ENCODE results near the gene PTPRD.

Gene PTPRD

DNA sequence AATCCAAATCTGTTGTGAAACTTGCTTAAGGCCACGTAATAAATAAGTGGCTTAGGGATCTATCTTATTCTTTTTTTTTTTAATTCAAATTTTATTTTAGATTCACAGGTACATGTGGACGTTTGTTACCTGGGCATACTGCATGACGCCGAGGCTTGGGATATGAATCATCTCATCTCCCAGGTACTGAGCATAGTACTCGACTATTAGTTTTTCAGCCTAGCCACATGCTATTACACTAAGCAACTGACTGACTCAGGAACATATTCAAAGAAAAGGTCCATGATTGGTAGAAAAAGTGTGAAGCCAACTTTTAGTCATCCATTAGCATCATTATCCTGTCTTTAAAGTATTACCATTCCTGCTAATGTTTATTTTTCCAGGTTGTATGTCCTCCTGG is 1709.7 kb downstream of the PTPRD start:
- no peak for DNase-seq (ENCODE audit: low read depth)

- no peak for DNase-seq (ENCODE audit: low read depth)
Observed at GRCh38 chr9:8901146-8901545, 1711.7 kb downstream of the PTPRD start.

DNA sequence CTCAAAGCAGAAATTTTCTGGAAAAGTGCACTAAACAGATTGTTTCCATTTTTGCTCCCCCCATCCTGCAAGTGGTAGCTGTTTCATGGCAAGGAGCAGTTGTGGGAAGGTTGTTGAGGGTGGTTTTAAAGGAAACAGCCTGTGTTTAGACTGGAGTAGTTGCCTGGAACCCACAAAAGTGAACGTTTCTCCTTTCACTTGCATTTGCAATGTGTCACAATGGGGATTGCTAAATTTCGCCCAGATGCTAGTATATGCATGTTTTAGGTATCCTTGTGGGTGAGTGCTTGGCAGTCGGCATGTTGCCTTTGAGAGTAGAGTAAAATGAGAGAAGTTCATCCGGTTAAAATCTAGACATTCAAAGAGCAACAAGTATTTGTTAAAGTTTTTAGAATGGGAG is 1713.3 kb downstream of the PTPRD start:
- no peak for DNase-seq (ENCODE audit: low read depth)

GRCh38 chr9:8895861-8896224 is 1717.0 kb downstream of the PTPRD start:
- DNase-seq (ENCODE audit: low read depth): peak; percentile 13

DNA sequence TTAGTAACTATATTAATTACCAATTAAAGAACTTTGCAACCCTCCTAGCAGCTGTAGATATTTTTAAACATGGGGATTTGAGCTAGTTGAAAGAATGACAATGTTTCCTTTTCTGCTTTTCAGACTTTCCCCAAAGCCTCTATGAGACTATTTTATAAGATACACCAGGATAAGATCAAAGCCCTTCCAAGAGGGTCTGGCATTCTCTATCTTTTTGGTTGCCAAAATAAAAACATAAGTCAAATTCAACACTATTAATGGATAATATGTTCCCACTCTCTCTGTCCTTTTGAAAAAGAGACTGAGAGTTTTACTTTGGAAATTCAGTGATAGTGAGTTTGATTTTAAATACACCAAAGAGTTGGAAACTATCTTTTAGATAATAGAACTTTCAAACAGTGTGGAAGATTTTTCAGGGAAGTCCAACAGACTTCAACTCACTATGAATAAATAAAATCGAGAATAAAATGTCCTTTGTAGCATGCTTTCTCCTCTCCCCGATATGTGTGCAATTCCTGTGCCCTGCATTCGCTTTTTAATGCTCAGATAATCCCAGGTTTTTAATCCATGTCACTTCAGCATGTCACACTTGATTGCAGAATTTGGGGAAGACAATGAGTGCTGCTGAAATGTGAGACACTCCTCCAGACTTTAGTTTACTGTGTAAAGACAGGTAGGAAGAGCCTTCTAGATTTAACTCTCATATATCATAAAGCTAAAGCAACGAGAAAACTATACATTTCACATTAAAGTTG is 1717.5 kb downstream of the PTPRD start:
- no peak for DNase-seq (ENCODE audit: low read depth)

GRCh38 chr9:8890695-8891094 is 1722.1 kb downstream of the PTPRD start:
- no peak for DNase-seq (ENCODE audit: low read depth)

DNA sequence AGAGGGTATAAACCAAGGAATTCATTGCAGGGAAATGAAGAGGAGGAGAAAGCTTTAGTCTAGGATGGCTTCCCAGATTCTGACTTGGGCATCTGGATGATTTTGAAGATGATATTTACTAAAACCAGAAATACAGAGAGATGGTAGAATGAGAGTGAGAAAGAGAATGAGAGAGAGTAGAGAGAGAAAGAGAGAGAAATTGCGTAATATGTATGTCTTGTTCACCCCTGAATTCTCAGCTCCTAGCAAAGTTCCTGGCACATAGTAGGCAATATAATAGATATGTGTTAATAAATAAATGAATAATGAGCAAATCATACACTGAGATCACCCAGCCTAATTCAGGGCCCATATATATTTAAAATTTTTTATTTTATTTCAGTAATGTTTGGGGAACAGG is 1723.7 kb downstream of the PTPRD start:
- no peak for DNase-seq (ENCODE audit: low read depth)

DNA sequence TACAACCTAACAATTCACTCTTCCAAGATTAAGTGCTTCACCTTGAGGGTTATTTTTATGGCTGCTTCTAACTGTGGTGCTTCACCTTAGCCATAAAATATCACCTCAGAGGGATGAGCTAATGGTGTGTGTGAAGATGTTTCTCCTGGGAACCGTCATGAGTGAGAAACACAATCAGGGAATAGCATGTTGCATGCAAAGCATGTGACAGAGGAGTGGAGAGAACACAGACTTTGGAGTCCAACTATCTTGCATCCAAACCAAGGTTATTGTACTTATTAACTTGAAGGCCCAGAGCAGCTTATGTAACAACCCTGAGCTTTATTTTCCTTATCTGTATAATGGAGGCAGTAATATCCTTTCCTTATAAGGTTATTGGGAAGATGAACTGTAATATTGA is 1724.2 kb downstream of the PTPRD start:
- DNase-seq (ENCODE audit: low read depth): no peak

DNA sequence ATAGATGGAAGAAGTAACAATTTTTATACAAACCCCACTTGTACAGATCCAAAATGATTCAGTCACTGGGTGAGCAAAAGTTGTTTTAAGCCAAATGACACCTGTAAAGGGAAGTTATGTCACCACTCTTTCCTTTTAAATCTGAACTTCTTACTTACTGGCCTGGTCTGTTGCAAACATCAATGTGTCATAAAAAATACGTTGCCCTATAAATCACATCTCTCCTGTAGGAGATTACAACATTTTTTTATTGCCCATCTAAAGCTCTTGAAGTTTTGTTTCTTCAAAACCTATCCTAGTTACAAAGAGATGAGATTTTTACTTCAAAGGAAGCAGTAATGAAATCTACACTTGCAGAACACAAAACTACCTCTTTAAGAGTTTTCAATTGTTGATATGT is 1725.4 kb downstream of the PTPRD start:
- no peak for DNase-seq (ENCODE audit: low read depth)

- no peak for DNase-seq (ENCODE audit: low read depth)
Observed at GRCh38 chr9:8883321-8883720, 1729.5 kb downstream of the PTPRD start.

GRCh38 chr9:8880060-8880459 is 1732.7 kb downstream of the PTPRD start:
- DNase-seq (ENCODE audit: low read depth): no peak

DNA sequence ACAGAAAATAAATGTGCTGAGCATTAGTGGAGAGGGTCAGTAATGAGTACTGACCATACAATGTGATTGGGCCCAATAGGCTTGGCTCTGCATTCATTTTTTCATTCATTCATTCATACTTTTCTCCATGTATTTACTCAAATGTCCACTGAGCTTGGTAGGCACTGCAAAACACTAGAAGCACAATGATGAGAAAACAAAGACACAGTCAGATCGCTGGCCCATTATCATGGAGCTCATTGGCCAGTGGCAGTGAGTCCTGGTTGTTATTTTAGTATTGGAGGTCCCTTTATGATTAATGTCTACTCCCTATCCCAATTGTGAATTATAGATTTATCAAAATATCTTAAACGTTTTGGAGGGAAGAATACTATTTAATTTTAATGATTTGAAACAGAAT is 1733.5 kb downstream of the PTPRD start:
- no peak for DNase-seq (ENCODE audit: low read depth)

- DNase-seq (ENCODE audit: low read depth): no peak
Observed at GRCh38 chr9:8877753-8878494, 1734.9 kb downstream of the PTPRD start.

- DNase-seq (ENCODE audit: low read depth): no peak
Observed at GRCh38 chr9:8876303-8876702, 1736.5 kb downstream of the PTPRD start.

DNA sequence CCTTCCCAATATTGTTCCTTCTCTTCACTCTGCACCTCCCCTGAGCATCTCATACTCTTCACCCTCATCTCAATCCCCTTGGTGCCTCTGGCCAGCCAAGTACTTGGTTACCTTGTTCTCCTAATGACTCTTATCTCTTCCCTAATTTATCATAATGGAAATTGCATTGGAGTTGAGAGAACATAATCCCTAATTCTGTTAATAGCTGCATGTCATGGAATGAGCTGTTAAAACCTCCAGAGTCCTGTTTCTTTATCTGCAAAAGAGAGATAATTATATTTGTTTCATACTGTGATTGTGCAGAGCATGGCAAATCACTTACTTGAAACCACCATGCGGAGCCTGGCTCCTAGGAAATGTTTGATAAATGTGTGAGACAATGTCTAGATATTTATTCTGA is 1738.3 kb downstream of the PTPRD start:
- no peak for DNase-seq (ENCODE audit: low read depth)

GRCh38 chr9:8872802-8873201 is 1740.0 kb downstream of the PTPRD start:
- no peak for DNase-seq (ENCODE audit: low read depth)

DNA sequence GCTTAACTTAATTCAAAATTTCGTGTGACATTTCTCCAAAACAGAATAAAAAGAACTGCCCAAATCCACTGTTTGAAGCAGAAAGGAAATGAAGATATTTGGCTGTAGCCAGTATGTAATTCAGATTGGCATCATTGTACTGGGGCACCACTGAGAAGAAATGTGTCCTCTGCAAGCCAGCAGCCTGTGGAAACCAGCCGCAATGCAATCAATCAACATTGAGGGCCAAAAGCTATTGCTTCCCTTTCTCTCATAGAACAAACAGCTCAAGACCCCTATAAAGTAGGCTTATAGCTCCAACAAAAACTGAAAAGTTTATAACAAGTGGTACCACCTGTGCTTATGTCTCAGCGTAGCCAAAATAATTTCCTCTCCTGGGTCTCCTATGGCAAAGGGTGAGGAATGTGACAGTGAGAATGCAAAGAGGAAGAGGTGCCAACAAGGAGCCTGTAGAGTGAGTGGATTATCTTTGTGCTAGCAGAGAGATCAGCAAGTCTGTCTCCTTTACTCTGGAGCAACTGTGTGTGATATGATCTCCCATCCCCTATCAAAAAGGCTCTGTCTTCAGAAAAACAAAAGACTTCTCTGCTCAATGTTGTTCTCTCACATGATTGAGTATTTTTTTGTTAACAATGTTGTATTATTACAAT is 1740.9 kb downstream of the PTPRD start:
- no peak for DNase-seq (ENCODE audit: low read depth)

- DNase-seq (ENCODE audit: low read depth): no peak
Observed at GRCh38 chr9:8871396-8871795, 1741.4 kb downstream of the PTPRD start.

- no peak for DNase-seq (ENCODE audit: low read depth)
Observed at GRCh38 chr9:8869812-8870211, 1743.0 kb downstream of the PTPRD start.

GRCh38 chr9:8868632-8869031 is 1744.2 kb downstream of the PTPRD start:
- DNase-seq (ENCODE audit: low read depth): no peak

- DNase-seq (ENCODE audit: low read depth): no peak
Observed at GRCh38 chr9:8867148-8867547, 1745.7 kb downstream of the PTPRD start.

GRCh38 chr9:8864545-8864896 is 1748.3 kb downstream of the PTPRD start:
- DNase-seq (ENCODE audit: low read depth): no peak

DNA sequence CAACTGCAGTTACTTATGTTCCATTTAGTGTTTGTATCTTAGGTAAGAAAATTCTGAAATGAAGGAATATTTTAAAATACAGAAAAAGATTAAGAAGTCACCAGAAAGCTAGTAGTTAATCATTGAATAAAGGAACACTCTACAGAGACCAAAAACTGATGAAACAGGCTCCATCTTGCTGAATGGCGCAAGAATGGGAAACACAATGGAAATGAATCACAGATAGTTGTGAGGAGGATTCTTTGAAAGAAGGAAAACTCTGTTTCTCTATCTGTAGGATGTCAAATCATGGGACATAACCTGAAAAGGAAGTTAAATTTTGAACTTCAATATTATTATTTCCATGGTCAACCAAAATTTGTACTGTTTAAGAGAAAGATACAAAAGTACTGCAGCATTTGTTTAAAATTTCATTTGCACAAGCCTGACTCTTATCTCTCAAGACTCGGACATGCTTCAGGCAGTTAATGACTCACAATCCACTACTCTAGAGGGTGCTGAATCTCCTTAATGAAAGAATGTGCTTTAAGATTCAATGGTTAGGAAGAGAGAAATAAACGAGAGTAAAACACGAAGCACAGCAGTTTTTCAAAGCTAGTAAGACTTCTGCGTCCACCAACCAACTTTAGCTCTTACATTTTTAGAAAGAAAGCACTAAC is 1748.8 kb downstream of the PTPRD start:
- DNase-seq (ENCODE audit: low read depth): peak; percentile 30
